GM12873 (cell line): Measurements from ENCODE around the gene YBX2.

ENCODE experiments used
- CTCF ChIP-seq: IDR thresholded peaks from 2 replicates; pipeline ENCODE4 v1.5.1; 2012; ENCODE audit warnings: low read depth, mild to moderate bottlenecking, moderate library complexity, low read length, control low read depth; ENCODE audit not compliant: insufficient read depth; ENCODE audit errors: missing control alignments

Gene YBX2

DNA sequence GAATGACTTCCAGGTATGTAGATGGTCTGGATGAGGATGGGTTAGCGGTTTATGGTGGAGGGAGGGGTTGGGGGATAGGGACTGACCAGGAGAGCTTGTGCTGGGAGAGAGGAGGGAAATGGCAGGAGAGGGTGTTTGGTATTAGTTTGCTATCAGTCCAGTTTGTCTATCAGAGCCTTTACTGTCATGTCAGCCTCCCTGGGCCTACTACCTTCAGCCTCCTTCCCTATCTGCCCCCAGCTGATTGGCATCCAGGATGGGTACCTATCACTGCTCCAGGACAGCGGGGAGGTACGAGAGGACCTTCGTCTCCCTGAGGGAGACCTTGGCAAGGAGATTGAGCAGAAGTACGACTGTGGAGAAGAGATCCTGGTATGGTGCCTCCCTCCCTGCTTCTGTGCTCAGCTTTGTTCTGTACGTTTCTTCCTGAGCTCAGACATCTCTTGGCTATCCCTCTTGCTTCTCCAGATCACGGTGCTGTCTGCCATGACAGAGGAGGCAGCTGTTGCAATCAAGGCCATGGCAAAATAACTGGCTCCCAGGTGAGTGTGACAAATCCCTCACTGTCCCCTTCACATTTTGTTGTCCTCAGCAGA, 16.8 kb upstream of the YBX2 start:
- no peak for TF ChIP-seq CTCF

GRCh38 chr17:7309628-7310027, 15.2 kb upstream of the YBX2 start:
- no peak for TF ChIP-seq CTCF

GRCh38 chr17:7308625-7309433, 14.4 kb upstream of the YBX2 start:
- no peak for TF ChIP-seq CTCF

- TF ChIP-seq CTCF, result peak; percentile 13
Observed at GRCh38 chr17:7307686-7308624, 13.5 kb upstream of the YBX2 start.

DNA sequence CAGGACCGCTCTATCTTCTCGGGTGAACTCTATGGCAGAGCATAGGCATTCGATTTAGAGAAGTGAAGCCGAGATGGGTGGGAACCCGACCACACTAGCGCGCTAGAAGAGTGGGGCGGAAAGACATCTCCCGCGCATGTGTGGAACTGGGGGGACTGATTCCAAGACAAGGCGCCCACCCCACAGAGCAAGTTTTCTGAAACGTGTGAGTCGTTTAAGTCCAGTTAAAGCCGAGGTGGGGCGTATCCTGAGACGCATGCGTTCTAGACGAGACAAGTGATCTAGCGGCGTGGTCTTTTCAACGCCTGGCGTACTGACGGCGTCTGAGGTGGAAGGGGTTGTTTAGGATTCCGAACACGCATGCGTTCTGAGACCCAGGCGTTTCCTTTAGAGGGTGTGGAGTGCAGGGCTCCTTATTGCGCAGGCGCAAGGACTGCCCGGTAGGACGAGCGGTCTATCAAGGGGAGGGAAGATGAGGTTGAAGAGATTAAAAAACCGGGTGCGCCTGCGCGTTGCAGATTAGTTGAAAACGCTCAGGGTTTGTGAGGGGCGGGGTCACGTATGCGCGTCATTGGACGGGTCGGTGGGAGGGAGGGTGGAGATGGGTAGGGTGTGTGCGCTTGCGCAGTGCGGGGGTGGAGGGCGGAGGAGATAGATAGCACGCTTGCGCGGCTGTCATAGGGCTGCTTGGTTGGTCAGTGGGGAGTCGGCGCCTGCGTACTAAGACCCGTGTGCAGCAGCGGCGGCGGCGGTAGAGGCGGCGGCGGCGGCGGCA, 12.7 kb upstream of the YBX2 start, which contains the start of gene EIF5A:
EIF5A (plus strand) TSS at position 718 of the 775 bp plus-strand sequence. CDS start 2,008 bp downstream, outside the sequence.
- no peak for TF ChIP-seq CTCF

- no peak for TF ChIP-seq CTCF
Observed at GRCh38 chr17:7304179-7304578, 9.7 kb upstream of the YBX2 start.
